Ureter (tissue), 1 donor: ENCODE data around the gene KLHDC7B. TPM values are rescaled to one million over a fixed set of nuclear protein-coding genes. Genes with fewer than 3 reads are reported as not detected.
"Not testable (repeated sequence)": the region's sequence is repeated elsewhere in the genome, so short reads cannot be mapped to it uniquely, and the experiment has no call there.

ENCODE experiments used
- DNase-seq: peaks from one replicate; pipeline ENCODE4 v3.0.0-alpha.2; 2020; ENCODE audit warnings: low spot score
- total RNA-seq: library from RNA; stranded (reverse); gene quantifications from one replicate; pipeline ENCODE4 v1.2.4, GENCODE V29; 2023
- donor health status: DM: yes; HTN: yes; CAD: no.

KLHDC7B gene
- total RNA-seq, 1 donor from 2014 or later = 1.2 TPM

- no peak for DNase-seq
Observed at GRCh38 chr22:50517495-50518260, 28.0 kb upstream of the KLHDC7B start.

- no peak for DNase-seq
Observed at GRCh38 chr22:50518606-50519005, 27.1 kb upstream of the KLHDC7B start.

GRCh38 chr22:50519151-50519550 lies 26.5 kb upstream of the KLHDC7B start:
- DNase-seq = no peak

DNA sequence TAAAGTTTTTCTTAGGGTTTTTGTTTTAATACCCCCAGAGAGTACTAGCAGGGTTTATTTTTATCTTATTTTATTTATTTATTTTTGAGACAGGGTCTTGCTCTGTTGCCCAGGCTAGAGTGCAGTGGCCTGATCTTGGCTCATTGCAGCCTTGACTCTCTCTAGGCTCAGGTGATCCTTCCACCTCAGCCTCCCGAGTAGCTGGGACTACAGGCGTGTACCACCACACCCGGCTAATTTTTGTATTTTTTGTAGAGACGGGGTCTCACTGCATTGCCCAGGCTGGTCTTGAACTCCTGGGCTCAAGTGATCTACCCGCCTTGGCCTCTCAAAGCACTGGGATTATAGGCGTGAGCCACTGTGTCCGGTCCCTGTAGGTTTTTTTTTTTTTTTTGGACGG lies 25.5 kb upstream of the KLHDC7B start:
- not testable (repeated sequence) for DNase-seq

GRCh38 chr22:50520826-50521453 lies 24.8 kb upstream of the KLHDC7B start:
- DNase-seq = no peak

GRCh38 chr22:50521710-50522109 lies 24.0 kb upstream of the KLHDC7B start:
- no peak for DNase-seq

GRCh38 chr22:50522208-50522805 lies 23.4 kb upstream of the KLHDC7B start:
- no peak for DNase-seq

DNA sequence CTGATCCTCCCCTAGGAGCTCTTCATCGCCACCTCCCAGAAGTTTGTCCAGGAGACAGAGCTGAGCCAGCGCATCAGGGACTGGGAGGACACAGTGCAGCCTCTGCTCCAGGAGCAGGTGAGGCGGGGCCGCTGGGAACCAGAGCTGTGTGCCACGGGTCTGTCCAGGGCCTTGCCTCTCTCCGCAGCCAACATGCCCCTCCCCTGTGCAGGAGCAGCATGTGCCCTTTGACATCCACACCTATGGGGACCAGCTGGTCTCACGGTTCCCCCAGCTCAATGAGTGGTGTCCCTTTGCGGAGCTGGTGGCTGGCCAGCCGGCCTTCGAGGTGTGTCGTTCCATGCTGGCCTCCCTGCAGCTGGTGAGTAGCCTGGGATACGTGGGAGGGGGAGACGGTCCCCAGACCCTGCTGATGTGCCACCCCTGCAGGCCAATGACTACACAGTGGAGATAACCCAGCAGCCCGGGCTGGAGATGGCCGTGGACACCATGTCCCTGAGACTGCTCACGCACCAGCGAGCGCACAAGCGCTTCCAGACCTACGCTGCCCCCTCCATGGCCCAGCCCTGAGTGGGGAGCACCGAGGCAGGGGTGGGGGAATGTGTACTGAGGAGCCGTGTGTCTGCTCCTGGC lies 22.8 kb upstream of the KLHDC7B start:
- no peak for DNase-seq

GRCh38 chr22:50523458-50523805 lies 22.3 kb upstream of the KLHDC7B start:
- DNase-seq = no peak

DNA sequence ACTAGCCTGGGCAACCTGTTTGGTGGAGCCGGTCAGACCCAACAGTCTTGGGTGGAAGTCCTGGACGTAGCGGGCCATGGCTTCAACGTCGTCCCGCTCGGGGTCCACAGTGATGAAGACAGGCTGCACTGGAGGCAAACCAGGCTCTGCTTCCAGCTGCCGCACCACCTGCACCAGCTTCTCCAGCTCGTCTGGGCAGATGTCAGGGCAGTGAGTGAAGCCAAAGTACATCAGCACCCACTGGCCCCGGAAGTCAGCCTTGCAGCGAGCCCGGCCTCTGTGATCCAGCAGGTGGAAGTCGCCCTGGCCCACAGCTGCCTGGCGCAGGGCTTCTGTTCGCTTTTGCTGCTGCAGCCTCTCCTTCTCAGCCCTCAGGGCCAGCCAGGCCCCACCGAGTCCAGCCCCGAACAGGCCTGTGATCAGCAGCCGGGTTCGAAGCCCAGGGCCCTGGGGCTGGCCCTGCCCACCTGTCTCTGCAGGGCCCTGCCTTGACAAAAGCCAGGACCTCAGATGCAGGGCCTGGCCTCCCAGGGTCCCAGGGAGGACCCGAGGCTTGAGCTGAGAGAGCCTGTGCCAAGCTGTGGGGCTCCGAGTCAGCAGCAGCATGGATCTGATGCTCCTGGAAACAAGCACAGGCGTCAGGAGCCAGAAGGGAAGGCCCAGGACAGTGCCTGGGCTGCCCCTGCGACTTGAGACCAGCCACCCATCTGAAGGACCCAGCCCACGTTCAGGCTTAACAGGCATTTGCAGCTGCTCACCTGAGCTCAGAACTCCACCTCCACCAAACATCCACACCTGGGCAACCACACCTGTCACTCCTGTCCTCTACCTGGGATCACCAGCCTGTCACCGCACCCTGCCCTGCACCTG lies 21.7 kb upstream of the KLHDC7B start:
- DNase-seq = peak; percentile 54

DNA sequence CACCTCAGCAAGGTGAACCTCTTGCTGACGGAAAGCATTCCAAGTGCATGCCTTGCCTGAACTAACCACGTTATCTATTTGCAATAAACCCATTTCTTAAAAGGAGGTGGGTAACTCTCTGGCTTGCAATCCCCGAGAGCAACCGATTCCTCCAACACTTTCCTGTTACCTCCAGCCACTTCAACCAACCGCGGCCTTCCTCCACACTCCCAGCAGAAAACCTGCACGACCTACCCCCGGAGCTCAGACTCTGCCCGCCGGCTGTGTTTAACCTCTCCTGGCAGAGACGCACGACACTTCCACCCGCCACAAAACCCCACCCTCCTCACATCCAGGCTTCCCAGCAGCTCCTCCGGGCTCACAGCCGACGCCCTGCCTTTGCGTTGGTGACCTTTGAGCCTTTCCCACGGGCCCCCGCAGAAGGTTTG lies 21.0 kb upstream of the KLHDC7B start:
- no peak for DNase-seq

GRCh38 chr22:50525104-50525857 lies 20.4 kb upstream of the KLHDC7B start, which contains the start of gene SCO2:
TSS of gene SCO2 (minus strand) at chr22:50525598. CDS start at chr22:50524411, 1,187 bp downstream.
- DNase-seq = peak; percentile 97

DNA sequence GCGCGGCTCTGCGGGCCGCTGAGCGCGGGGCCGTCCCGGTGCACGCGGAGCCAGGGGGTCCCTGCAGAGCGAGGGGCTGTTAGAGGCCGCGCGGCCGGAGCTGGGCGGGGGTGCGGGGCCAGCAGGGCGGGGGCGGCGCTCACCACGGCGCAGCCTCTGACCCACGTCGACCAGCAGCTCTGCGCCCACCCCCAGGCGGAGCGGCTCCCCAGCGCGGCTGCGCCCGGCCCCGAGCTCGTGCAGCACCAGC lies 19.9 kb upstream of the KLHDC7B start:
- no peak for DNase-seq

GRCh38 chr22:50526108-50526833 lies 19.4 kb upstream of the KLHDC7B start:
- DNase-seq = peak; percentile 88

DNA sequence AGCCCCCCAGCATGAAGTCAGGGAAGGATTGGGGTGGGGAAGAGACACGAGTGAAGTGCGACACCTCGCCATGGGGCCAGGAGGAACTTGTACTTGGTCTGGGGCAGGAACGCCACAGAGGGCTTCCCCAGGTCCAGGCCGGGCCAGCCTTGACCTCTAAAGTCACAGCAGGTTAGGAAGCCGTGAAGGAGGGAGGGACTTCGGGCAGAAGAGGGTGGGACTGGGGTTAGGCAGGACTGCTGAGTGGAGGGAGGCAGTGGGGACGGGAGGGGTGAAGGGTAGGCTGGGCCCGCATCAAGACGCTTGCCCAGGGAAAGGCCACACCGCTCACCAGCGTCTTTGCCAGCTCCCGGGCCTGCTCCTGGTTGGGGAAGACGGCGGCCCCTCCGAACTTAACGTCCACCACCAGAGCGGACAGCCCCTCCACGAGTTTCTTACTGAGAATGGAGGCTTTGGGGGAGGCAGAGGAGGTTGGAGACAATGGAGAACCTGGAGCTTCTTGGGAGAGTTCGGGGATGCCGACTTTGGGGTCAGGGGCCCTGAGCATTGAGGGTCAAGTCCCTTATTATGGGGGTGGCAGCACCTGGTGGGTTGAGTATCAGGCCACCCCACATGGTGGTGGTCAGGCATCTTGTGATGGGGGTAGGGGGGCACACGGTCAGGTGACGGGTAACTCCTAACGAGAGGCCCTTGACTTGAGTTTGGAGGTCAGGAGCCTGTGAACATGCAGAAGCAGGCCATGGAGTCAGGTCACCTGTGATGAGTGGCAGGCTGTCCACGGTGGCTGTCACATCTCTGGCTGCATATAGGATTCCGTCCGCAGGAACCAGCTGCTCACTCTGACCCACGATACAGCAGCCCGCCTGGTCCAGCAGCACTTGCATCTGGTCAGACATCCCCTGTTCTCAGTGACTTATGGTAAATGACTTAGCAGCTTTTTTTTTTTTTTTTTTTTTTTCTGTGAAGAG lies 18.6 kb upstream of the KLHDC7B start:
- no peak for DNase-seq

- no peak for DNase-seq
Observed at GRCh38 chr22:50527921-50528681, 17.6 kb upstream of the KLHDC7B start.

GRCh38 chr22:50528682-50529415 lies 16.9 kb upstream of the KLHDC7B start:
- DNase-seq = no peak

- no peak for DNase-seq
Observed at GRCh38 chr22:50529416-50529896, 16.2 kb upstream of the KLHDC7B start.
